Mesothelial cell of epicardium (in vitro differentiated cells): ENCODE results near the gene KIF16B. TPM values are rescaled to one million over a fixed set of nuclear protein-coding genes. Genes with fewer than 3 reads are reported as not detected.

Source experiments
- DNase-seq, 2 experiments: peaks; one replicate each; pipeline ENCODE4 v3.0.0; 2021; ENCODE audit warnings: low spot score in 2 of 2; ENCODE audit not compliant: unreplicated experiment in 2 of 2
- H3K27ac Mint-ChIP-seq: 2 replicates; pipeline ENCODE4 v1.8.0; 2021; ENCODE audit warnings: mixed read lengths
- H3K27me3 Mint-ChIP-seq: 2 replicates; pipeline ENCODE4 v1.8.0; 2021; ENCODE audit warnings: low read depth, mixed read lengths
- H3K36me3 Mint-ChIP-seq: 2 replicates; pipeline ENCODE4 v1.8.0; 2021; ENCODE audit warnings: mixed read lengths
- H3K4me1 Mint-ChIP-seq: 2 replicates; pipeline ENCODE4 v1.8.0; 2021; ENCODE audit warnings: mixed read lengths
- H3K4me3 Mint-ChIP-seq: 2 replicates; pipeline ENCODE4 v1.8.0; 2021; ENCODE audit warnings: mild to moderate bottlenecking, moderate library complexity, mixed read lengths
- H3K9me3 Mint-ChIP-seq: 2 replicates; pipeline ENCODE4 v1.8.0; 2021; ENCODE audit warnings: mixed read lengths
- total RNA-seq: library from RNA; stranded (reverse); gene quantifications from 3 replicates; pipeline ENCODE4 v1.2.1, GENCODE V29; 2021
- TF ChIP-seq, protein P1 (sequence below): fragments of 200-600 bp; sonication (generic); IDR thresholded peaks from one replicate; pipeline ENCODE4 v1.5.0; 2021; ENCODE audit warnings: antibody characterized with exemption; ENCODE audit not compliant: unreplicated experiment

Gene KIF16B
- total RNA-seq, 1 donor from 2014 or later, result 12.8 TPM

DNA sequence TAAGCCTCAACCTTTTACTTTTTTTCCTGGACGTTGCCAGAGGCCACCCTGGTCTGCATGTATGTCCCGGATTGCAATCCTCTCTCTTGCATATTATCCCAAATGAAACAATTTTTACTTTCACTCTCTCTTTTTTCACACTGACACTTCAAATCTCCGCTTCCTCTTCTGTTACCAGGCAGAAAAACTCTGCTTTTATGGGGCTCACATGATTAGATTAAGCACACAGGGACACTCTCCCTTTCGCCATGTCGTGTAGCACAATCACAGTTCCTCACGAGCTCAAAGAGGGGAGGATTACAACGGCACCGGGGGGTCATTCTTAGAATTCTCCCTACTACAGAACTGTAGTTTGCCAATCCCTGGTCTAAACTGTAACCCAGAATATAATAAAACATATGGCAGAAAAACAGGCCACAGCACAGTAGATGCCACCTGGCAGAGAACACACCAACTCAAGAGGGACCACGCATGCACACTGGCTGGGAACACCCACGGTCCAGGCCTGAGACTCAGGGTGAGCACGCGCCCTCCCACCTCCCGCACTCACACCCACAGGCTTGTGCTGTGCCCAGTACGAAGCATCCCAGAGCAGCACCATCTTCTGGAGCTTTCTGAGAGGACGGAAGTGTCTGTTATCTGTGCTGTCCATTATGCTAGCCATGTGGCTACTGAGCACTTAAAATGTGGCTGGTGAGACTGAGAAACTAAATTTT lies 288.7 kb downstream of the KIF16B start:
- no peak overlapping the region for H3K4me3 Mint-ChIP-seq
- peaks cover 8% of the 10 kb centered on the region for H3K36me3 Mint-ChIP-seq
- TF ChIP-seq, protein P1, sequence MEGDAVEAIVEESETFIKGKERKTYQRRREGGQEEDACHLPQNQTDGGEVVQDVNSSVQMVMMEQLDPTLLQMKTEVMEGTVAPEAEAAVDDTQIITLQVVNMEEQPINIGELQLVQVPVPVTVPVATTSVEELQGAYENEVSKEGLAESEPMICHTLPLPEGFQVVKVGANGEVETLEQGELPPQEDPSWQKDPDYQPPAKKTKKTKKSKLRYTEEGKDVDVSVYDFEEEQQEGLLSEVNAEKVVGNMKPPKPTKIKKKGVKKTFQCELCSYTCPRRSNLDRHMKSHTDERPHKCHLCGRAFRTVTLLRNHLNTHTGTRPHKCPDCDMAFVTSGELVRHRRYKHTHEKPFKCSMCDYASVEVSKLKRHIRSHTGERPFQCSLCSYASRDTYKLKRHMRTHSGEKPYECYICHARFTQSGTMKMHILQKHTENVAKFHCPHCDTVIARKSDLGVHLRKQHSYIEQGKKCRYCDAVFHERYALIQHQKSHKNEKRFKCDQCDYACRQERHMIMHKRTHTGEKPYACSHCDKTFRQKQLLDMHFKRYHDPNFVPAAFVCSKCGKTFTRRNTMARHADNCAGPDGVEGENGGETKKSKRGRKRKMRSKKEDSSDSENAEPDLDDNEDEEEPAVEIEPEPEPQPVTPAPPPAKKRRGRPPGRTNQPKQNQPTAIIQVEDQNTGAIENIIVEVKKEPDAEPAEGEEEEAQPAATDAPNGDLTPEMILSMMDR, result no peak
- H3K4me1 Mint-ChIP-seq, result peaks cover 4% of the 10 kb centered on the region
- DNase-seq, result no peak
- H3K27ac Mint-ChIP-seq, result peak overlapping the region; percentile 27
- no peaks in the 10 kb centered on the region for H3K27me3 Mint-ChIP-seq
- H3K9me3 Mint-ChIP-seq, result peaks cover 10% of the 10 kb centered on the region

DNA sequence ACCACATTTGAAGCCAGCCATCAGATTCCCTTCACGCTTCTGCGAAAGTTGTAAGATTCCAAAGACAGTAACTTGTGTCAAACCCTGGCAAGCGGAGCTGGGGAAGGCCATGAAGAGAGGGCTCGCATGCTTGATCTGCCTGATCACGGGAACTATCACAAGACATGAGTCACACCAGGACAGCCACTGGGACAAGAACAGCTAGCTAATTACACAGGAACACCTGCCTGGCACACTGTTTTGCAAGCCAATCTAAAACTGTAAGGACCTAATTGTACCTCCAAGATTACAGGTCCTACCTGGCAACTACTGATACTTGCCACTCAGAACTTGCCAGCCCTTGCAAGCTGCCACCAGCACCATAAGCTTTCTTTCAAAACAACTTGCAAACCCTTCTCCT lies 289.3 kb downstream of the KIF16B start:
- TF ChIP-seq, protein P1, result no peak
- Mint-ChIP-seq H3K9me3 (peaks cover 7% of the 10 kb centered on the region), H3K4me3 (no peak overlapping the region), H3K36me3 (peaks cover 5% of the 10 kb centered on the region), H3K27ac (peak overlapping the region; percentile 27), H3K4me1 (peaks cover 4% of the 10 kb centered on the region), H3K27me3 (no peaks in the 10 kb centered on the region)
- no peak for DNase-seq

DNA sequence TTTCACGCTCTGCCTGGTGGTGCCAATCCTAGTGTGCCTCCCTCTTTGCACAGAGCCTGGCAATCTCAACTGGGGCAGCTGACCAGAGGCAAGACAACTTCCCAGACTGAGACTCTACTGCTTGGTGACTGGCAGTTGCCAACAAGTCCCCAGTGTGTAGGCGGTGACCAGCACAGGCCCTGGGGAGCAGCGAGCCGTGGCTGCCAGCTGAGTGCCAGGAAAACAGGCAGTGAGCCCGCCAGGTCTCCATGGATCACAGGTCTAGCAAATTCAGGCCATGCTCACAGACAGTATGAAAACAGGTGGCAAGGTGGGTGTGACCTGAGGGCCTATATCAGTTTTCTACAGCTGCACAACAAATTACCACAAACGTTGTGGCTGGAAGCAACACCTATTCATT lies 289.9 kb downstream of the KIF16B start:
- TF ChIP-seq, protein P1, result no peak
- H3K36me3 Mint-ChIP-seq, result peaks cover 5% of the 10 kb centered on the region
- no peak overlapping the region for H3K4me3 Mint-ChIP-seq
- H3K9me3 Mint-ChIP-seq, result peaks cover 7% of the 10 kb centered on the region
- H3K27me3 Mint-ChIP-seq, result no peaks in the 10 kb centered on the region
- no peak overlapping the region for H3K27ac Mint-ChIP-seq
- H3K4me1 Mint-ChIP-seq, result peaks cover 4% of the 10 kb centered on the region
- DNase-seq, result no peak

DNA sequence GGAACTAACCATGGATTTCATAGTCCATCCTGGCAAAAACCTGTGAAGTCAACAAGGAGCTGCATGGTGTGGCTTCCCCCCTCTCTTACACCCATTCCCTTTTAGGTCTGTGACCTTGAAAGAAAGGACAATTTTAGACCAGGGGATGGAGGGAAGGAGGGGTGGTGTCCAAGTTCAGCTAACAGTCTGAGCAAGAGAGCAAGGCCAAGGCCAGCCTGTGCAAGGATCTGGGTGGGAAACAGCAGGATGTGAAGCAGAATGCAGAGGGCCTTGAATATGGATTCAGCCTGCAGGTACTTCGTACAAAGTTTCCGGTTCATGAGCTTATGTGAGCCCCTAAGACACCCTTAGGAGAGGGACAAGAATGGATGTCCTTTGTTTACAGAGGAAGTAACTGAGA lies 293.0 kb downstream of the KIF16B start:
- Mint-ChIP-seq H3K4me3 (no peak overlapping the region), H3K9me3 (peaks cover 7% of the 10 kb centered on the region), H3K27ac (no peak overlapping the region), H3K36me3 (peaks cover 4% of the 10 kb centered on the region), H3K4me1 (peaks cover 22% of the 10 kb centered on the region), H3K27me3 (no peaks in the 10 kb centered on the region)
- TF ChIP-seq, protein P1, result no peak
- no peak for DNase-seq

DNA sequence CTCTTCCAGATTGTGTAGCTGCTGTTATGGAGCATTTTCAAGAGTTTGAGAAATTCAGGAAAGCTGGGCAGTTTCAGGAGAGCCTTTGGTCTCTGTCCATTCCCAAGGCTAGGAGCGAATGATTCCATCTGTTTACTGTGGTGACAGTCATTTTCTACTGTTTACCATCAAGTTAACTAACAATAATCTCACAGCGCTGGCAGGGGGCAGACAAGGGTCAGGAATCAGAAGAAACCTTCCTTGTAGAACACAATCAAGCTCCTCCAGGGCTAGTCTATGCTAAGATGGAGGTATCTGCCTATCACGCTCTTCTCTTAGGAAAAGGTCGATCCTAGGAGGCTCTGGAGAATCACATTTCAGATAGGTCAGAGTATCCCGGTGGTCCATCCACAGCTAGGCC lies 293.9 kb downstream of the KIF16B start:
- peaks cover 23% of the 10 kb centered on the region for H3K4me1 Mint-ChIP-seq

More for the DNA sequence above, 293.9 kb downstream of the KIF16B start:
- H3K36me3 Mint-ChIP-seq, result peaks cover 4% of the 10 kb centered on the region
- no peak for DNase-seq
- H3K4me3 Mint-ChIP-seq, result no peak overlapping the region
- no peaks in the 10 kb centered on the region for H3K27me3 Mint-ChIP-seq
- H3K27ac Mint-ChIP-seq, result no peak overlapping the region
- peaks cover 7% of the 10 kb centered on the region for H3K9me3 Mint-ChIP-seq
- TF ChIP-seq, protein P1, result no peak
